Measurements from ENCODE around the gene SLC2A14.
"Not testable (repeated sequence)": the region's sequence is repeated elsewhere in the genome, so short reads cannot be mapped to it uniquely, and the experiment has no call there.

SLC2A14 gene

DNA sequence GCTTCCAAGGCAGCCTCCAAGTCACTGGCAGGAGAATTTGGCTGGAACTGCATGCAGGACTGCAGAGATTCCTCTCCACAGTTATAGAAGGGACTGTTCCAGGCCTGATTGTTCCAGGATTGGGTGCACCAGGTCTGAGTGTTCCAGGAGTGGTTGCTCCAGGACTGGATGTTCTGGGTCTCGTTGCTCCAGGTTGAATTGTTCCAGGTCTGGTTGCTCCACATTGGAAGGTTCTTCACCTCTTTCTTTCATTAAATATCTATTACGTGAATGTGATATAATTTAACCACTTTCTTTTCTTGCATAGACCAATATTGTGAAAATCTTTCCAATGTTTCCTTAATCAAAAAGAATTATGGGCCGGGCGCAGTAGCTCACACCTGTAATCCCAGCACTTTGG, 24.0 kb upstream of the SLC2A14 start:
- DNase-seq; CTCF ChIA-PET; H3K9me3 ChIP-seq (ENCODE audit: control extremely low read depth in 1 of 5, control insufficient read depth in 4 of 5, insufficient read depth in 2 of 5, low read depth in 1 of 5, low read length in 4 of 5); H3K4me3 ChIP-seq (ENCODE audit: control insufficient read depth in 1 of 7, extremely low read depth in 1 of 7, insufficient read depth in 4 of 7, low read depth in 2 of 7, low read length in 6 of 7); H3K27ac ChIP-seq (ENCODE audit: insufficient read depth in 1 of 2, low read depth in 1 of 2, low read length in 2 of 2, poor library complexity in 1 of 2, severe bottlenecking in 2 of 2); H3K4me1 ChIP-seq (ENCODE audit: control extremely low read depth in 1 of 4, control insufficient read depth in 4 of 4, insufficient read depth in 4 of 4, low read length in 3 of 4); H3K27me3 ChIP-seq (replicated peaks in 2 of 5; ENCODE audit: control insufficient read depth in 4 of 5, insufficient read depth in 5 of 5, low read length in 4 of 5); H3K36me3 ChIP-seq (ENCODE audit: control insufficient read depth in 4 of 4, insufficient read depth in 4 of 4, low read length in 3 of 4): not testable (repeated sequence)
- WGBS (ENCODE audit: insufficient coverage), result 100% methylated on average over 2 of the region's 4 CpGs
- POLR2A ChIA-PET, result interaction anchor here (0.6 kb wide), 1 partner anchor 9 kb away, joined by 3 read pairs; no protein-coding TSS in a partner anchor

DNA sequence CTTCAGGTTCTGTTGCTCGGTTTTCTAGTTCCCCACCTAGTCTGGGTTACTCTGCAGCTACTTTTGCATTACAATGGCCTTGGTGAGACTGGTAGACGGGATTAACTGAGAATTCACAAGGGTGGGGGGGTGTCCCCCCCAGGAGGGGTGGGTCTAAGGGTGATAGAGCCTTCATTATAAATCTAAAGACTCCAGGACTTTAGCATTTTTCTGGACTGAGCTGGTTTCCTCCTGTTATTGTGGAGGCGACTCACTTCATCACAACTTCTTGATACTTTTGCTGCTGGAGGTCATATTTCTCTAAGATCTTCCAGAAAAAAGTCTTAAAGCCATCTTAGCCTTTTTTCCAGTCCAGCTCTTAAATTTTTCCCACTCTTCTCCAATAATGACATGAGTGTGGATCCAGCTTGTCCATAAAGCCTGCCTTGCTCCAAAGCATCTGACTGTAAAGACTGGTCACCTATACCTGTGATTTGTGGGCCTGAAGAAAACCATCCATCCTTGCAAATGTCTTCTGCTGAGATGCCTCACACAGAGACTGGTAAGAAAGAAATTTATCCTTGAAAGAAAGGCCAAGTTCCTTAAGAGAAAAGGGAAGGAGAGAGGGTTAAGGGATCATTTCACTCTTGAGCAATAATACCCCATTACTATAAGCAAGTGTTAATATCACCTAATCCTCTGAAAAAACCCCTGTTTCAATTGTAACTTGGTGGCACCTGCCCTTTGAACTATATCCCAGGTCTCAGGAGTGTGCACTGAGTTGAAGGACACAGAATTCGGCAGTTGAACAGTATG, 19.7 kb upstream of the SLC2A14 start:
- Histone ChIP-seq H3K9me3 (ENCODE audit: control extremely low read depth in 1 of 5, control insufficient read depth in 4 of 5, insufficient read depth in 2 of 5, low read depth in 1 of 5, low read length in 4 of 5) (no peaks in the 10 kb centered on the region), H3K4me1 (ENCODE audit: control extremely low read depth in 1 of 4, control insufficient read depth in 4 of 4, insufficient read depth in 4 of 4, low read length in 3 of 4) (peaks cover 0 to 9% (median 0%) of the 10 kb centered on the region in 4 experiments), H3K27me3 (replicated peaks in 2 of 5; ENCODE audit: control insufficient read depth in 4 of 5, insufficient read depth in 5 of 5, low read length in 4 of 5) (no peaks in the 10 kb centered on the region), H3K27ac (ENCODE audit: insufficient read depth in 1 of 2, low read depth in 1 of 2, low read length in 2 of 2, poor library complexity in 1 of 2, severe bottlenecking in 2 of 2) (no peak overlapping the region), H3K4me3 (ENCODE audit: control insufficient read depth in 1 of 7, extremely low read depth in 1 of 7, insufficient read depth in 4 of 7, low read depth in 2 of 7, low read length in 6 of 7) (no peak overlapping the region), H3K36me3 (ENCODE audit: control insufficient read depth in 4 of 4, insufficient read depth in 4 of 4, low read length in 3 of 4) (no peaks in the 10 kb centered on the region)
- ChIA-PET POLR2A (interaction anchor here (0.6 kb wide), 1 partner anchor 56 kb away, joined by 4 read pairs; no protein-coding TSS in a partner anchor), CTCF (no interaction called here)
- no peak for DNase-seq
- WGBS (ENCODE audit: insufficient coverage), result 93% methylated on average over 2 of the region's 4 CpGs

DNA sequence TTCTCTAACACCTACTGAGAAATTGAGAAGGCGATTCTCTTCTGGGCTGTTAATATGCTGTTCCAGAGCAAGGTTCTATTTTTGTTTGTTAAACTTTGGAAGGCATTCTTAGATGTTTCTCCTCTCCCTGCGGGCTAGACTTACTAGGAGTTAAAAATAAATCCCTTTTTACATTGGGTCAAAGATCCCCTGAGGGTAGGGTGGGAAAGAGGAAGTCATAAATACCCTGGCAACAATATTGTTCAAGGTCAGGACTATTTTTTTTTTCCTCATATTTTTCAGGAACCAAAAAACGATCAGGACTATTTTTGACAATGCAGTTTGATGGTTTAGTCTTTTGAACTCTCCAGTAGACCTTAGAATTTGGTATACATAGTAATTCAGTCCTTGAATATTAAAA, 12.0 kb upstream of the SLC2A14 start:
- peak in 1 of 3 donors; percentile 23 for DNase-seq
- H3K36me3 ChIP-seq (ENCODE audit: control insufficient read depth in 4 of 4, insufficient read depth in 4 of 4, low read length in 3 of 4), result no peaks in the 10 kb centered on the region
- H3K27me3 ChIP-seq (replicated peaks in 2 of 5; ENCODE audit: control insufficient read depth in 4 of 5, insufficient read depth in 5 of 5, low read length in 4 of 5), result no peaks in the 10 kb centered on the region
- CTCF ChIA-PET, result interaction anchor here (1.5 kb wide), 1 partner anchor 21 kb away, joined by 5 read pairs; no protein-coding TSS in a partner anchor
- peaks cover 2 to 15% (median 9%) of the 10 kb centered on the region in 4 experiments for H3K4me1 ChIP-seq (ENCODE audit: control extremely low read depth in 1 of 4, control insufficient read depth in 4 of 4, insufficient read depth in 4 of 4, low read length in 3 of 4)
- H3K9me3 ChIP-seq (ENCODE audit: control extremely low read depth in 1 of 5, control insufficient read depth in 4 of 5, insufficient read depth in 2 of 5, low read depth in 1 of 5, low read length in 4 of 5), result no peaks in the 10 kb centered on the region
- POLR2A ChIA-PET, result no interaction called here
- H3K4me3 ChIP-seq (ENCODE audit: control insufficient read depth in 1 of 7, extremely low read depth in 1 of 7, insufficient read depth in 4 of 7, low read depth in 2 of 7, low read length in 6 of 7), result peak overlapping the region in 1 of 7 experiments; percentile 11
- H3K27ac ChIP-seq (ENCODE audit: insufficient read depth in 1 of 2, low read depth in 1 of 2, low read length in 2 of 2, poor library complexity in 1 of 2, severe bottlenecking in 2 of 2), result no peak overlapping the region
- WGBS (ENCODE audit: insufficient coverage), result no CpG with 5 or more reads among the region's 3 CpGs

DNA sequence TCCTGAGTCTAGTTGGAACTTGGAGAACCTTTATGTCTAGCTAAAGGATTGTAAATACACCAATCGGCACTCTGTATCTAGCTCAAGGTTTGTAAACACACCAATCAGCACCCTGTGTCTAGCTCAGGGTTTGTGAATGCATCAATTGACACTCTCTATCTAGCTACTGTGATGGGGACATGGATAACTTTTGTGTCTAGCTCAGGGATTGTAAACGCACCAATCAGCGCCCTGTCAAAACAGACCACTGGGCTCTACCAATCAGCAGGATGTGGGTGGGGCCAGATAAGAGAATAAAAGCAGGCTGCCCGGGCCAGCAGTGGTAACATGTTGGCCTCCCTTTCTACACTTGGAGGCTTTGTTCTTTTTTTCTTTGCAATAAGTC, 9.0 kb upstream of the SLC2A14 start:
- 100% methylated on average over 2 of the region's 4 CpGs for WGBS (ENCODE audit: insufficient coverage)
- H3K4me3 ChIP-seq (ENCODE audit: control insufficient read depth in 1 of 7, extremely low read depth in 1 of 7, insufficient read depth in 4 of 7, low read depth in 2 of 7, low read length in 6 of 7); POLR2A ChIA-PET; DNase-seq; H3K9me3 ChIP-seq (ENCODE audit: control extremely low read depth in 1 of 5, control insufficient read depth in 4 of 5, insufficient read depth in 2 of 5, low read depth in 1 of 5, low read length in 4 of 5); H3K36me3 ChIP-seq (ENCODE audit: control insufficient read depth in 4 of 4, insufficient read depth in 4 of 4, low read length in 3 of 4); H3K27me3 ChIP-seq (replicated peaks in 2 of 5; ENCODE audit: control insufficient read depth in 4 of 5, insufficient read depth in 5 of 5, low read length in 4 of 5); H3K27ac ChIP-seq (ENCODE audit: insufficient read depth in 1 of 2, low read depth in 1 of 2, low read length in 2 of 2, poor library complexity in 1 of 2, severe bottlenecking in 2 of 2): not testable (repeated sequence)
- CTCF ChIA-PET, result interaction anchor here (1.2 kb wide), 1 partner anchor 20 kb away, joined by 3 read pairs; no protein-coding TSS in a partner anchor
- H3K4me1 ChIP-seq (ENCODE audit: control extremely low read depth in 1 of 4, control insufficient read depth in 4 of 4, insufficient read depth in 4 of 4, low read length in 3 of 4), result peaks cover 2 to 17% (median 9%) of the 10 kb centered on the region in 4 experiments

DNA sequence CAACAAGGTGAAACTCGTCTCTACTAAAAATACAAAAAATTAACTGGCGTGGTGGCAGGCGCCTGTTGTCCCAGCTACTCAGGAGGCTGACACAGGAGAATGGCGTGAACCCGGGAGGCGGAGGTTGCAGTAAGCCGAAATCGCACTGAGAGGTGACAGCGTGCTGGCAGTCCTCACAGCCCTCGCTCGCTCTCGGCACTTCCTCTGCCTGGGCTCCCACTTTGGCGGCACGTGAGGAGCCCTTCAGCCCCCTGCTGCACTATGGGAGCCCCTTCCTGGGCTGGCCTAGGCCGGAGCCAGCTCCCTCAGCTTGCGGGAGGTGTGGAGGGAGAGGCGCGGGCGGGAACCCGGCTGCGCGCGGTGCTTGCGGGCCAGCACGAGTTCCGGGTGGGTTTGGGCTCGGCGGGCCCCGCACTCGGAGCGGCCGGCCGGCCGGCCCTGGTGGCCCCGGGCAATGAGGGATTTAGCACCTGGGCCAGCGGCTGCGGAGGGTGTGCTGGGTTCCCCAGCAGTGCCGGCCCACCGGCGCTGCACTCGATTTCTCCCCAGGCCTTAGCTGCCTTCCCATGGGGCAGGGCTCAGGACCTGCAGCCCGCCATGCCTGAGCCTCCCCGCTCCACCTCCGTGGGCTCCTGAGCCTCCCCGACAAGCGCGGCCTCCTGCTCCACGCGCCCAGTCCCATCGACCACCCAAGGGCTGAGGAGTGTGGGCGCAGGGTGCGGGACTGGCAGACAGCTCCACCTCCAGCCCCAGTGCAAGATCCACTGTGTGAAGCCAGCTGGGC, 8.4 kb upstream of the SLC2A14 start:
- H3K36me3 ChIP-seq (ENCODE audit: control insufficient read depth in 4 of 4, insufficient read depth in 4 of 4, low read length in 3 of 4); H3K27ac ChIP-seq (ENCODE audit: insufficient read depth in 1 of 2, low read depth in 1 of 2, low read length in 2 of 2, poor library complexity in 1 of 2, severe bottlenecking in 2 of 2); CTCF ChIA-PET; DNase-seq; H3K9me3 ChIP-seq (ENCODE audit: control extremely low read depth in 1 of 5, control insufficient read depth in 4 of 5, insufficient read depth in 2 of 5, low read depth in 1 of 5, low read length in 4 of 5); H3K4me3 ChIP-seq (ENCODE audit: control insufficient read depth in 1 of 7, extremely low read depth in 1 of 7, insufficient read depth in 4 of 7, low read depth in 2 of 7, low read length in 6 of 7); POLR2A ChIA-PET; H3K27me3 ChIP-seq (replicated peaks in 2 of 5; ENCODE audit: control insufficient read depth in 4 of 5, insufficient read depth in 5 of 5, low read length in 4 of 5): not testable (repeated sequence)
- peaks cover 2 to 17% (median 9%) of the 10 kb centered on the region in 4 experiments for H3K4me1 ChIP-seq (ENCODE audit: control extremely low read depth in 1 of 4, control insufficient read depth in 4 of 4, insufficient read depth in 4 of 4, low read length in 3 of 4)
- 97% methylated on average over 43 of the region's 52 CpGs for WGBS (ENCODE audit: insufficient coverage)

DNA sequence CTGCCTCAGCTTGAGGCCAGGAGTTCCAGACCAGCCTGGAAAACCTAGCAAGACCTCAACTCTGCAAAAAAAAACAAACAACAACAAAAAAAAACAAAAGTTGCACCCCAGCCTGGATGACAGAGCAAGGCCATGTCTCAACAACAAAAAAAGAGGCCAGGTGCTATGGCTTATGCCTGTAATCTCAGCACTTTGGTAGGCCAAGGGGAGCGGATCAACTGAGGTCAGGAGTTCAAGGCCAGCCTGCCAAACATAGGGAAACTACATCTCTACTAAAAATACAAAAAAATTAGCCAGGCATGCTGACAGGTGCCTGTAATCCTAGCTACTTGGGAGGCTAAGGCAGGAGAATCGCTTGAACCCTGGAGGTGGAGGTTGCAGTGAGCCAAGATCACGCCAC, 6.5 kb upstream of the SLC2A14 start:
- H3K36me3 ChIP-seq (ENCODE audit: control insufficient read depth in 4 of 4, insufficient read depth in 4 of 4, low read length in 3 of 4), result no peaks in the 10 kb centered on the region
- ChIA-PET CTCF (no interaction called here), POLR2A (interaction anchor here (0.5 kb wide), 1 partner anchor 69 kb away, joined by 3 read pairs; no protein-coding TSS in a partner anchor)
- DNase-seq, result no peak
- no peak overlapping the region for H3K4me3 ChIP-seq (ENCODE audit: control insufficient read depth in 1 of 7, extremely low read depth in 1 of 7, insufficient read depth in 4 of 7, low read depth in 2 of 7, low read length in 6 of 7)
- 100% methylated on average over 2 of the region's 3 CpGs for WGBS (ENCODE audit: insufficient coverage)
- H3K4me1 ChIP-seq (ENCODE audit: control extremely low read depth in 1 of 4, control insufficient read depth in 4 of 4, insufficient read depth in 4 of 4, low read length in 3 of 4), result peaks cover 0 to 5% (median under 1%) of the 10 kb centered on the region in 4 experiments
- no peaks in the 10 kb centered on the region for H3K9me3 ChIP-seq (ENCODE audit: control extremely low read depth in 1 of 5, control insufficient read depth in 4 of 5, insufficient read depth in 2 of 5, low read depth in 1 of 5, low read length in 4 of 5)
- H3K27me3 ChIP-seq (replicated peaks in 2 of 5; ENCODE audit: control insufficient read depth in 4 of 5, insufficient read depth in 5 of 5, low read length in 4 of 5), result no peaks in the 10 kb centered on the region
- no peak overlapping the region for H3K27ac ChIP-seq (ENCODE audit: insufficient read depth in 1 of 2, low read depth in 1 of 2, low read length in 2 of 2, poor library complexity in 1 of 2, severe bottlenecking in 2 of 2)

DNA sequence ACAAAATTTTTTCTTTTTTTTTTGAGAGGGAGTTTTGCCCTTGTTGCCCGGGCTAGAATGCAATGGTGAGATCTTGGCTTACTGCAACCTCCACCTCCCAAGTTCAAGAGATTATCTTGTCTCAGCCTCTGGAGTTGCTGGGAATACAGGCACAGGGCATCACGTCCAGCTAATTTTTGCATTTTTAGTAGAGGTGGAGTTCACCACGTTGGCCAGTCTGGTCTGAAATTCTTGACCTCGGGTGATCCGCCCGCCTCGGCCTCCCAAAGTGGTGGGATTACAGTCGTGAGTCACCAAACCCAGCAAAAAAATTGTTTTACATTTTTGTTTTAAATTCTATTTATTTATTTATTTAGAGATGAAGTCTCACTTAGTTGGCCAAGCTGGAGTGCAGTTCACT, 4.7 kb upstream of the SLC2A14 start:
- Histone ChIP-seq H3K27me3 (replicated peaks in 2 of 5; ENCODE audit: control insufficient read depth in 4 of 5, insufficient read depth in 5 of 5, low read length in 4 of 5) (peaks cover 0 to 13% (median 4%) of the 10 kb centered on the region in 5 experiments), H3K36me3 (ENCODE audit: control insufficient read depth in 4 of 4, insufficient read depth in 4 of 4, low read length in 3 of 4) (no peaks in the 10 kb centered on the region), H3K27ac (ENCODE audit: insufficient read depth in 1 of 2, low read depth in 1 of 2, low read length in 2 of 2, poor library complexity in 1 of 2, severe bottlenecking in 2 of 2) (no peak overlapping the region), H3K4me3 (ENCODE audit: control insufficient read depth in 1 of 7, extremely low read depth in 1 of 7, insufficient read depth in 4 of 7, low read depth in 2 of 7, low read length in 6 of 7) (no peak overlapping the region), H3K4me1 (ENCODE audit: control extremely low read depth in 1 of 4, control insufficient read depth in 4 of 4, insufficient read depth in 4 of 4, low read length in 3 of 4) (peaks cover 0 to 6% (median 1%) of the 10 kb centered on the region in 4 experiments), H3K9me3 (ENCODE audit: control extremely low read depth in 1 of 5, control insufficient read depth in 4 of 5, insufficient read depth in 2 of 5, low read depth in 1 of 5, low read length in 4 of 5) (no peaks in the 10 kb centered on the region)
- POLR2A ChIA-PET, result interaction anchor here (0.7 kb wide), 1 partner anchor 49 kb away, joined by 3 read pairs; no protein-coding TSS in a partner anchor
- 100% methylated on average over 1 of the region's 8 CpGs for whole genome bisulfite sequencing (ENCODE audit: insufficient coverage)
- CTCF ChIA-PET, result no interaction called here
- no peak for DNase-seq

Data from common myeloid progenitor, CD34-positive (primary cell).